Glutamatergic neuron (in vitro differentiated cells): Measurements from ENCODE around the gene CALML4. TPM values are rescaled to one million over a fixed set of nuclear protein-coding genes. Genes with fewer than 3 reads are reported as not detected.

Source experiments
- DNase-seq: peaks from one replicate; pipeline ENCODE4 v3.0.0; 2022
- H3K27ac Mint-ChIP-seq: one replicate; pipeline ENCODE4 v1.8.0; 2020; ENCODE audit warnings: mild to moderate bottlenecking, mixed read lengths, inconsistent platforms; ENCODE audit not compliant: unreplicated experiment
- H3K27me3 Mint-ChIP-seq: one replicate; pipeline ENCODE4 v1.8.0; 2020; ENCODE audit warnings: mild to moderate bottlenecking, moderate library complexity, mixed read lengths, inconsistent platforms; ENCODE audit not compliant: unreplicated experiment
- H3K36me3 Mint-ChIP-seq: one replicate; pipeline ENCODE4 v1.8.0; 2020; ENCODE audit warnings: mild to moderate bottlenecking, mixed read lengths, inconsistent platforms; ENCODE audit not compliant: unreplicated experiment
- H3K4me1 Mint-ChIP-seq: one replicate; pipeline ENCODE4 v1.8.0; 2020; ENCODE audit warnings: mild to moderate bottlenecking, low read depth, mixed read lengths, inconsistent platforms; ENCODE audit not compliant: unreplicated experiment
- H3K4me3 Mint-ChIP-seq: one replicate; pipeline ENCODE4 v1.8.0; 2020; ENCODE audit warnings: mild to moderate bottlenecking, mixed read lengths, inconsistent platforms; ENCODE audit not compliant: unreplicated experiment
- H3K9me3 Mint-ChIP-seq: one replicate; pipeline ENCODE4 v1.8.0; 2020; ENCODE audit warnings: mild to moderate bottlenecking, moderate library complexity, mixed read lengths, inconsistent platforms; ENCODE audit not compliant: unreplicated experiment
- total RNA-seq: library from RNA; stranded (reverse); fragmentation: NEBNext Ultra II Directional; extraction: Animal tissue kit (Norgen Biotek cat#: 25700); gene quantifications from one replicate; pipeline ENCODE4 v1.2.1, GENCODE V29; 2021; ENCODE audit not compliant: unreplicated experiment
- TF ChIP-seq, protein P1 (sequence below): fragments of 200-600 bp; sonication (generic); IDR thresholded peaks from one replicate; pipeline ENCODE4 v1.5.0; 2021; ENCODE audit not compliant: partially characterized antibody, unreplicated experiment

The CALML4 gene
- total RNA-seq, 1 donor from 2014 or later: 4.1 TPM

GRCh38 chr15:68196445-68197169 lies 8.5 kb downstream of the CALML4 start:
- Mint-ChIP-seq H3K9me3 (peaks cover 4% of the 10 kb centered on the region), H3K4me1 (peaks cover 15% of the 10 kb centered on the region), H3K27me3 (peaks cover 10% of the 10 kb centered on the region), H3K4me3 (no peak overlapping the region), H3K36me3 (no peaks in the 10 kb centered on the region), H3K27ac (no peak overlapping the region)
- DNase-seq: no peak
- TF ChIP-seq, protein P1, sequence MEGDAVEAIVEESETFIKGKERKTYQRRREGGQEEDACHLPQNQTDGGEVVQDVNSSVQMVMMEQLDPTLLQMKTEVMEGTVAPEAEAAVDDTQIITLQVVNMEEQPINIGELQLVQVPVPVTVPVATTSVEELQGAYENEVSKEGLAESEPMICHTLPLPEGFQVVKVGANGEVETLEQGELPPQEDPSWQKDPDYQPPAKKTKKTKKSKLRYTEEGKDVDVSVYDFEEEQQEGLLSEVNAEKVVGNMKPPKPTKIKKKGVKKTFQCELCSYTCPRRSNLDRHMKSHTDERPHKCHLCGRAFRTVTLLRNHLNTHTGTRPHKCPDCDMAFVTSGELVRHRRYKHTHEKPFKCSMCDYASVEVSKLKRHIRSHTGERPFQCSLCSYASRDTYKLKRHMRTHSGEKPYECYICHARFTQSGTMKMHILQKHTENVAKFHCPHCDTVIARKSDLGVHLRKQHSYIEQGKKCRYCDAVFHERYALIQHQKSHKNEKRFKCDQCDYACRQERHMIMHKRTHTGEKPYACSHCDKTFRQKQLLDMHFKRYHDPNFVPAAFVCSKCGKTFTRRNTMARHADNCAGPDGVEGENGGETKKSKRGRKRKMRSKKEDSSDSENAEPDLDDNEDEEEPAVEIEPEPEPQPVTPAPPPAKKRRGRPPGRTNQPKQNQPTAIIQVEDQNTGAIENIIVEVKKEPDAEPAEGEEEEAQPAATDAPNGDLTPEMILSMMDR: no peak

DNA sequence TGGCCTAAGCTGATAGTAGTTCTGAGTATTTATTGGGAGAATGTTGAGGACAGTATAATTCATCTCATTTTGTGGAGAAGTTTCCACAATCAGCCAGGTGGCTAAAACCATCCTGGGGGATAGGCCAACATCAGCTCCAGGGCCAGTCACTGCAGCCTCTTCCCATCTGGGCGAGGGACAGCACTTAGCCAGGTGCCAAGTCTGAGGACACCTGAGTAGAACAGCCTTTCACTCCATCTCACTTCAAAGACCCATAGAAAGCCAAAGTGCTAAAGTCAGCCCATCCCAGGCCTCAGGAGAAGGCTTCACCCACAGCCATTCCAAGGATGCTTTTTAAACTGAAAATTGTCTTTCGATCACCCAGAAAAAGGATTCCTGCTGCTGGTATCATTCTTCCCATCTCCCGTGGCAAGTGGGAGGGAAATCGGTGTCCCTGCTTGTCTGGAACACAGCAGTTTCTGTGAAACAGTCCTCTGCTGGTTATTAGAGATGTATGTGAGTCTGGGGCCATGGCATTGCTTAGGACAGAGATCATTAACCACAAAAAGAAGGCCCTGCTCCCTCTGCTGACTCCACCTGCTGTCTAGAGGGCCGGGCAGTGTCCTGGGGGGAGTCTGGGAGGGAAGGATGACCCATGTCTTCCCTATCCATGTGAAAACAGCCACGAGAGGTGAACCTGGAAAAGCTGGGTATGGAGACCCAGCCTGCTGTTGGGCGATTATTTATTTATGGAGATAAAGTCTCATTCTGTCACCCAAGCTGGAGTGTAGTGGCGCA lies 9.6 kb downstream of the CALML4 start:
- no peak for DNase-seq
- peaks cover 4% of the 10 kb centered on the region for H3K9me3 Mint-ChIP-seq
- H3K27me3 Mint-ChIP-seq: peaks cover 10% of the 10 kb centered on the region
- no peaks in the 10 kb centered on the region for H3K36me3 Mint-ChIP-seq
- TF ChIP-seq, protein P1: no peak
- H3K4me1 Mint-ChIP-seq: peaks cover 15% of the 10 kb centered on the region
- H3K4me3 Mint-ChIP-seq: no peak overlapping the region
- H3K27ac Mint-ChIP-seq: peak overlapping the region; percentile 43

- Mint-ChIP-seq H3K4me1 (peaks cover 9% of the 10 kb centered on the region), H3K4me3 (no peak overlapping the region)
- TF ChIP-seq, protein P1: no peak
Measured at GRCh38 chr15:68192804-68193486, 12.2 kb downstream of the CALML4 start.

GRCh38 chr15:68192117-68192516 lies 13.0 kb downstream of the CALML4 start:
- Mint-ChIP-seq H3K4me3 (no peak overlapping the region), H3K9me3 (no peaks in the 10 kb centered on the region), H3K36me3 (no peaks in the 10 kb centered on the region), H3K4me1 (peaks cover 5% of the 10 kb centered on the region), H3K27me3 (peaks cover 1% of the 10 kb centered on the region), H3K27ac (no peak overlapping the region)
- DNase-seq: no peak
- TF ChIP-seq, protein P1: no peak

More at GRCh38 chr15:68192804-68193486, 12.2 kb downstream of the CALML4 start:
- H3K27me3 Mint-ChIP-seq: peaks cover 3% of the 10 kb centered on the region
- no peak overlapping the region for H3K27ac Mint-ChIP-seq
- peaks cover 4% of the 10 kb centered on the region for H3K9me3 Mint-ChIP-seq
- no peak for DNase-seq
- H3K36me3 Mint-ChIP-seq: no peaks in the 10 kb centered on the region

- TF ChIP-seq, protein P1: no peak
- peaks cover 1% of the 10 kb centered on the region for H3K27me3 Mint-ChIP-seq
- H3K9me3 Mint-ChIP-seq: no peaks in the 10 kb centered on the region
- H3K4me1 Mint-ChIP-seq: peaks cover 5% of the 10 kb centered on the region
- DNase-seq: no peak
- no peaks in the 10 kb centered on the region for H3K36me3 Mint-ChIP-seq
- no peak overlapping the region for H3K27ac Mint-ChIP-seq
- no peak overlapping the region for H3K4me3 Mint-ChIP-seq
Measured at GRCh38 chr15:68191555-68191954, 13.6 kb downstream of the CALML4 start.
